GM23338 (cell line): ENCODE measurements around the gene FAF1. TPM values are rescaled to one million over a fixed set of nuclear protein-coding genes. Genes with fewer than 3 reads are reported as not detected.

ENCODE experiments used
- ATAC-seq: fragments of 200-7000 bp; cut with Tn5 transposase; 3 replicates; pipeline ENCODE4 v1.9.1; 2020
- DNase-seq: peaks from one replicate; pipeline ENCODE4 v3.0.0-alpha.2; 2015; ENCODE audit warnings: low spot score
- H2AFZ ChIP-seq: fragments of 200-600 bp; sonication (generic); 2 replicates; pipeline ENCODE4 v1.8.0; 2016; ENCODE audit warnings: antibody characterized with exemption, mild to moderate bottlenecking, moderate library complexity
- H3F3A ChIP-seq: fragments of 200-600 bp; sonication (generic); replicated peaks from 2 replicates; pipeline ENCODE4 v1.8.0; 2017; ENCODE audit warnings: antibody characterized with exemption, mixed run types, low read depth
- H3K27ac ChIP-seq: fragments of 200-600 bp; sonication (generic); 2 replicates; pipeline ENCODE4 v1.6.1; 2016; ENCODE audit warnings: low read depth
- H3K27me3 ChIP-seq: fragments of 200-600 bp; sonication (generic); 2 replicates; pipeline ENCODE4 v1.8.0; 2016; ENCODE audit warnings: mild to moderate bottlenecking, mixed run types, moderate library complexity; ENCODE audit not compliant: insufficient read depth
- H3K36me3 ChIP-seq: fragments of 200-600 bp; sonication (generic); 2 replicates; pipeline ENCODE4 v1.8.0; 2016; ENCODE audit warnings: mild to moderate bottlenecking; ENCODE audit not compliant: insufficient read depth
- H3K4me1 ChIP-seq: fragments of 200-600 bp; sonication (generic); 2 replicates; pipeline ENCODE4 v1.8.0; 2016; ENCODE audit warnings: mild to moderate bottlenecking, moderate library complexity; ENCODE audit not compliant: insufficient read depth
- H3K4me2 ChIP-seq: fragments of 200-600 bp; sonication (generic); 2 replicates; pipeline ENCODE4 v1.7.1; 2017; ENCODE audit warnings: mixed run types
- H3K4me3 ChIP-seq: fragments of 200-600 bp; sonication (generic); 2 replicates; pipeline ENCODE4 v1.6.1; 2016; ENCODE audit warnings: mixed run types
- H3K79me2 ChIP-seq: fragments of 200-600 bp; sonication (generic); replicated peaks from 2 replicates; pipeline ENCODE4 v1.8.0; 2017; ENCODE audit warnings: mild to moderate bottlenecking; ENCODE audit not compliant: insufficient read depth
- H3K9me2 ChIP-seq: fragments of 200-600 bp; sonication (generic); 2 replicates; pipeline ENCODE4 v1.8.0; 2017; ENCODE audit not compliant: insufficient read depth
- H4K20me1 ChIP-seq: fragments of 200-600 bp; sonication (generic); replicated peaks from 2 replicates; pipeline ENCODE4 v1.8.0; 2017; ENCODE audit warnings: mild to moderate bottlenecking; ENCODE audit not compliant: insufficient read depth
- H3K27ac Mint-ChIP-seq: 2 replicates; pipeline ENCODE4 v1.8.0; 2020; ENCODE audit warnings: inconsistent platforms, mild to moderate bottlenecking, moderate library complexity, mixed read lengths
- H3K27me3 Mint-ChIP-seq: 3 replicates; pipeline ENCODE4 v1.8.0; 2022; ENCODE audit warnings: low read depth, mild to moderate bottlenecking, moderate library complexity, mixed read lengths, inconsistent platforms; ENCODE audit not compliant: insufficient read depth, poor library complexity
- H3K36me3 Mint-ChIP-seq: 3 replicates; pipeline ENCODE4 v1.8.0; 2021; ENCODE audit warnings: low read depth, mild to moderate bottlenecking, inconsistent platforms, moderate library complexity, mixed read lengths
- H3K4me1 Mint-ChIP-seq: 3 replicates; pipeline ENCODE4 v1.8.0; 2020; ENCODE audit warnings: mild to moderate bottlenecking, inconsistent platforms, mixed read lengths
- H3K4me3 Mint-ChIP-seq: 3 replicates; pipeline ENCODE4 v1.8.0; 2021; ENCODE audit warnings: moderate library complexity, mild to moderate bottlenecking, inconsistent platforms, mixed read lengths
- H3K9me3 Mint-ChIP-seq: 3 replicates; pipeline ENCODE4 v1.8.0; 2020; ENCODE audit warnings: moderate library complexity, mild to moderate bottlenecking, inconsistent platforms, mixed read lengths
- CREB1 ChIP-seq: fragments of 250-450 bp; sonication (Bioruptor Pico); IDR thresholded peaks from 2 replicates; pipeline ENCODE4 v1.5.0; 2020; ENCODE audit warnings: low read depth, mild to moderate bottlenecking, moderate library complexity
- CTCF ChIP-seq, 2 experiments: fragments of 200-600 bp in 1 of 2; sonication (generic) in 1 of 2; conservative IDR thresholded peaks; 2 replicates each; pipeline versions ENCODE4 v1.5.1 to v1.6.1; 2016 to 2017; ENCODE audit warnings: antibody characterized with exemption in 2 of 2, low read depth in 2 of 2, mild to moderate bottlenecking in 2 of 2, moderate library complexity in 1 of 2
- EZH2 ChIP-seq: fragments of 200-600 bp; sonication (generic); IDR thresholded peaks from one replicate; pipeline ENCODE4 v1.8.0; 2017; ENCODE audit warnings: antibody characterized with exemption, mild to moderate bottlenecking, low read depth; ENCODE audit not compliant: unreplicated experiment
- EZH2phosphoT487 ChIP-seq: fragments of 200-600 bp; sonication (generic); IDR thresholded peaks from one replicate; pipeline ENCODE4 v1.8.1; 2018; ENCODE audit warnings: antibody characterized with exemption; ENCODE audit not compliant: unreplicated experiment
- JUNB ChIP-seq: IDR thresholded peaks from one replicate; pipeline ENCODE4 v1.6.1; 2016; ENCODE audit warnings: antibody characterized with exemption; ENCODE audit not compliant: unreplicated experiment
- NANOG ChIP-seq: IDR thresholded peaks from 2 replicates; pipeline ENCODE4 v1.6.1; 2016; ENCODE audit warnings: antibody characterized with exemption, borderline replicate concordance
- POLR2AphosphoS5 ChIP-seq: IDR thresholded peaks from 2 replicates; pipeline ENCODE4 v1.6.1; 2016; ENCODE audit warnings: antibody characterized with exemption, low read depth
- STAT1 ChIP-seq: IDR thresholded peaks from one replicate; pipeline ENCODE4 v1.6.1; 2016; ENCODE audit warnings: antibody characterized with exemption; ENCODE audit not compliant: unreplicated experiment
- ZNF114 ChIP-seq: fragments of 250-450 bp; sonication (Bioruptor Pico); IDR thresholded peaks from 2 replicates; pipeline ENCODE4 v1.5.0; 2020; ENCODE audit warnings: mild to moderate bottlenecking, moderate library complexity
- ZNF331 ChIP-seq: fragments of 250-450 bp; sonication (Bioruptor Pico); IDR thresholded peaks from 2 replicates; pipeline ENCODE4 v1.5.0; 2020; ENCODE audit warnings: low read depth, mild to moderate bottlenecking, moderate library complexity
- polyA plus RNA-seq: library from polyadenylated mRNA; unstranded; fragments of >200 nt; fragmentation: Nextera tagmentation; extraction: Ambion mirVana; gene quantifications from 2 replicates; pipeline ENCODE4 v1.2.1, GENCODE V29; 2016
- total RNA-seq: library from RNA; depleted of rRNA; stranded (reverse); fragments of >200 nt; shearing (Covaris generic); gene quantifications from 2 replicates; pipeline ENCODE4 v1.2.3, GENCODE V29; 2014
- TF ChIP-seq, protein P1 (sequence below): fragments of 250-450 bp; sonication (Bioruptor Pico); IDR thresholded peaks from 2 replicates; pipeline ENCODE4 v1.5.0; 2020; ENCODE audit warnings: mild to moderate bottlenecking, moderate library complexity
- TF ChIP-seq, protein P2 (sequence below): IDR thresholded peaks from one replicate; pipeline ENCODE4 v1.6.1; 2018; ENCODE audit warnings: antibody characterized with exemption; ENCODE audit not compliant: unreplicated experiment
- TF ChIP-seq, protein P3 (sequence below): IDR thresholded peaks from 2 replicates; pipeline ENCODE4 v1.6.1; 2016; ENCODE audit warnings: antibody characterized with exemption

Gene FAF1
- total and polyA plus RNA-seq, 2 experiments from 2014 or later: 24.1 to 53.2 TPM

DNA sequence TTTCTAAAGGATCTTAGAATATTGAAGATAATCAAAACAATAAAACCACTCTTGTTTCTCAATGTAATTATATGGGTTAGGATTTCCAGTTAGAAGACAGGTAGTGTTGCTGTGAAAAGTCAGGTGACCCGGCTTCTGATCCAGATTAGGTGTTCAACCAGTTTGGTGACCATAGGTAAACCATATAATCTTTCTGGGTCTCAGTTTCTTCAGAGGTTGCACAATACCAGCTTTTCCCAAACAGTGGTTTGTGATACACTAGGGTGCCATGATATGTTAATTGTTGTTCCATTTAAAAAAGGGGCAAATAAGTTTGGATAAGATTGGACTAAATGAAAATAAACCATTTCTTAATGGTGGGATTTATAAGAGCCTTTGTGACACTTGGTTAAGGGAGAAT lies 472.3 kb downstream of the FAF1 start:
- Histone ChIP-seq H3K27ac (no peak overlapping the region), H3K36me3 (no peaks in the 10 kb centered on the region), H3K79me2 (no peaks in the 10 kb centered on the region), H3F3A (no peaks in the 10 kb centered on the region), H4K20me1 (no peaks in the 10 kb centered on the region), H3K4me3 (no peak overlapping the region), H3K27me3 (no peaks in the 10 kb centered on the region), H2AFZ (no peak overlapping the region), H3K9me2 (no peaks in the 10 kb centered on the region), H3K4me1 (no peaks in the 10 kb centered on the region), H3K4me2 (no peak overlapping the region)
- no peak overlapping the region for H3K27ac Mint-ChIP-seq
- ATAC-seq (no peak), DNase-seq (no peak)
- TF ChIP-seq NANOG: no peak
- no peak for TF ChIP-seq JUNB
- TF ChIP-seq, protein P1, sequence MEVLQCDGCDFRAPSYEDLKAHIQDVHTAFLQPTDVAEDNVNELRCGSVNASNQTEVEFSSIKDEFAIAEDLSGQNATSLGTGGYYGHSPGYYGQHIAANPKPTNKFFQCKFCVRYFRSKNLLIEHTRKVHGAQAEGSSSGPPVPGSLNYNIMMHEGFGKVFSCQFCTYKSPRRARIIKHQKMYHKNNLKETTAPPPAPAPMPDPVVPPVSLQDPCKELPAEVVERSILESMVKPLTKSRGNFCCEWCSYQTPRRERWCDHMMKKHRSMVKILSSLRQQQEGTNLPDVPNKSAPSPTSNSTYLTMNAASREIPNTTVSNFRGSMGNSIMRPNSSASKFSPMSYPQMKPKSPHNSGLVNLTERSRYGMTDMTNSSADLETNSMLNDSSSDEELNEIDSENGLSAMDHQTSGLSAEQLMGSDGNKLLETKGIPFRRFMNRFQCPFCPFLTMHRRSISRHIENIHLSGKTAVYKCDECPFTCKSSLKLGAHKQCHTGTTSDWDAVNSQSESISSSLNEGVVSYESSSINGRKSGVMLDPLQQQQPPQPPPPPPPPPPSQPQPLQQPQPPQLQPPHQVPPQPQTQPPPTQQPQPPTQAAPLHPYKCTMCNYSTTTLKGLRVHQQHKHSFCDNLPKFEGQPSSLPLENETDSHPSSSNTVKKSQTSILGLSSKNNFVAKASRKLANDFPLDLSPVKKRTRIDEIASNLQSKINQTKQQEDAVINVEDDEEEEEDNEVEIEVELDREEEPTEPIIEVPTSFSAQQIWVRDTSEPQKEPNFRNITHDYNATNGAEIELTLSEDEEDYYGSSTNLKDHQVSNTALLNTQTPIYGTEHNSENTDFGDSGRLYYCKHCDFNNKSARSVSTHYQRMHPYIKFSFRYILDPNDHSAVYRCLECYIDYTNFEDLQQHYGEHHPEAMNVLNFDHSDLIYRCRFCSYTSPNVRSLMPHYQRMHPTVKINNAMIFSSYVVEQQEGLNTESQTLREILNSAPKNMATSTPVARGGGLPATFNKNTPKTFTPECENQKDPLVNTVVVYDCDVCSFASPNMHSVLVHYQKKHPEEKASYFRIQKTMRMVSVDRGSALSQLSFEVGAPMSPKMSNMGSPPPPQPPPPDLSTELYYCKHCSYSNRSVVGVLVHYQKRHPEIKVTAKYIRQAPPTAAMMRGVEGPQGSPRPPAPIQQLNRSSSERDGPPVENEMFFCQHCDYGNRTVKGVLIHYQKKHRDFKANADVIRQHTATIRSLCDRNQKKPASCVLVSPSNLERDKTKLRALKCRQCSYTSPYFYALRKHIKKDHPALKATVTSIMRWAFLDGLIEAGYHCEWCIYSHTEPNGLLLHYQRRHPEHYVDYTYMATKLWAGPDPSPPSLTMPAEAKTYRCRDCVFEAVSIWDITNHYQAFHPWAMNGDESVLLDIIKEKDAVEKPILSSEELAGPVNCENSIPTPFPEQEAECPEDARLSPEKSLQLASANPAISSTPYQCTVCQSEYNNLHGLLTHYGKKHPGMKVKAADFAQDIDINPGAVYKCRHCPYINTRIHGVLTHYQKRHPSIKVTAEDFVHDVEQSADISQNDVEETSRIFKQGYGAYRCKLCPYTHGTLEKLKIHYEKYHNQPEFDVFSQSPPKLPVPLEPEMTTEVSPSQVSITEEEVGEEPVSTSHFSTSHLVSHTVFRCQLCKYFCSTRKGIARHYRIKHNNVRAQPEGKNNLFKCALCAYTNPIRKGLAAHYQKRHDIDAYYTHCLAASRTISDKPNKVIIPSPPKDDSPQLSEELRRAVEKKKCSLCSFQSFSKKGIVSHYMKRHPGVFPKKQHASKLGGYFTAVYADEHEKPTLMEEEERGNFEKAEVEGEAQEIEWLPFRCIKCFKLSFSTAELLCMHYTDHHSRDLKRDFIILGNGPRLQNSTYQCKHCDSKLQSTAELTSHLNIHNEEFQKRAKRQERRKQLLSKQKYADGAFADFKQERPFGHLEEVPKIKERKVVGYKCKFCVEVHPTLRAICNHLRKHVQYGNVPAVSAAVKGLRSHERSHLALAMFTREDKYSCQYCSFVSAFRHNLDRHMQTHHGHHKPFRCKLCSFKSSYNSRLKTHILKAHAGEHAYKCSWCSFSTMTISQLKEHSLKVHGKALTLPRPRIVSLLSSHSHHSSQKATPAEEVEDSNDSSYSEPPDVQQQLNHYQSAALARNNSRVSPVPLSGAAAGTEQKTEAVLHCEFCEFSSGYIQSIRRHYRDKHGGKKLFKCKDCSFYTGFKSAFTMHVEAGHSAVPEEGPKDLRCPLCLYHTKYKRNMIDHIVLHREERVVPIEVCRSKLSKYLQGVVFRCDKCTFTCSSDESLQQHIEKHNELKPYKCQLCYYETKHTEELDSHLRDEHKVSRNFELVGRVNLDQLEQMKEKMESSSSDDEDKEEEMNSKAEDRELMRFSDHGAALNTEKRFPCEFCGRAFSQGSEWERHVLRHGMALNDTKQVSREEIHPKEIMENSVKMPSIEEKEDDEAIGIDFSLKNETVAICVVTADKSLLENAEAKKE: no peak
- TF ChIP-seq ZNF331 (CRISPR knock-in tag): no peak
- TF ChIP-seq, protein P2, sequence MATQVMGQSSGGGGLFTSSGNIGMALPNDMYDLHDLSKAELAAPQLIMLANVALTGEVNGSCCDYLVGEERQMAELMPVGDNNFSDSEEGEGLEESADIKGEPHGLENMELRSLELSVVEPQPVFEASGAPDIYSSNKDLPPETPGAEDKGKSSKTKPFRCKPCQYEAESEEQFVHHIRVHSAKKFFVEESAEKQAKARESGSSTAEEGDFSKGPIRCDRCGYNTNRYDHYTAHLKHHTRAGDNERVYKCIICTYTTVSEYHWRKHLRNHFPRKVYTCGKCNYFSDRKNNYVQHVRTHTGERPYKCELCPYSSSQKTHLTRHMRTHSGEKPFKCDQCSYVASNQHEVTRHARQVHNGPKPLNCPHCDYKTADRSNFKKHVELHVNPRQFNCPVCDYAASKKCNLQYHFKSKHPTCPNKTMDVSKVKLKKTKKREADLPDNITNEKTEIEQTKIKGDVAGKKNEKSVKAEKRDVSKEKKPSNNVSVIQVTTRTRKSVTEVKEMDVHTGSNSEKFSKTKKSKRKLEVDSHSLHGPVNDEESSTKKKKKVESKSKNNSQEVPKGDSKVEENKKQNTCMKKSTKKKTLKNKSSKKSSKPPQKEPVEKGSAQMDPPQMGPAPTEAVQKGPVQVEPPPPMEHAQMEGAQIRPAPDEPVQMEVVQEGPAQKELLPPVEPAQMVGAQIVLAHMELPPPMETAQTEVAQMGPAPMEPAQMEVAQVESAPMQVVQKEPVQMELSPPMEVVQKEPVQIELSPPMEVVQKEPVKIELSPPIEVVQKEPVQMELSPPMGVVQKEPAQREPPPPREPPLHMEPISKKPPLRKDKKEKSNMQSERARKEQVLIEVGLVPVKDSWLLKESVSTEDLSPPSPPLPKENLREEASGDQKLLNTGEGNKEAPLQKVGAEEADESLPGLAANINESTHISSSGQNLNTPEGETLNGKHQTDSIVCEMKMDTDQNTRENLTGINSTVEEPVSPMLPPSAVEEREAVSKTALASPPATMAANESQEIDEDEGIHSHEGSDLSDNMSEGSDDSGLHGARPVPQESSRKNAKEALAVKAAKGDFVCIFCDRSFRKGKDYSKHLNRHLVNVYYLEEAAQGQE: no peak
- TF ChIP-seq CTCF (conservative IDR thresholded peaks at IDR 0.05; ENCODE audit: low read depth in 2 of 2): no peak
- no peak for TF ChIP-seq STAT1
- TF ChIP-seq POLR2AphosphoS5: no peak
- no peak for TF ChIP-seq EZH2phosphoT487
- no peak for TF ChIP-seq ZNF114
- no peak for TF ChIP-seq EZH2
- TF ChIP-seq, protein P3, sequence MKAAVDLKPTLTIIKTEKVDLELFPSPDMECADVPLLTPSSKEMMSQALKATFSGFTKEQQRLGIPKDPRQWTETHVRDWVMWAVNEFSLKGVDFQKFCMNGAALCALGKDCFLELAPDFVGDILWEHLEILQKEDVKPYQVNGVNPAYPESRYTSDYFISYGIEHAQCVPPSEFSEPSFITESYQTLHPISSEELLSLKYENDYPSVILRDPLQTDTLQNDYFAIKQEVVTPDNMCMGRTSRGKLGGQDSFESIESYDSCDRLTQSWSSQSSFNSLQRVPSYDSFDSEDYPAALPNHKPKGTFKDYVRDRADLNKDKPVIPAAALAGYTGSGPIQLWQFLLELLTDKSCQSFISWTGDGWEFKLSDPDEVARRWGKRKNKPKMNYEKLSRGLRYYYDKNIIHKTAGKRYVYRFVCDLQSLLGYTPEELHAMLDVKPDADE: no peak
- no peak for TF ChIP-seq CREB1
- no peaks in the 10 kb centered on the region for H3K9me3 Mint-ChIP-seq
- no peaks in the 10 kb centered on the region for H3K27me3 Mint-ChIP-seq
- no peaks in the 10 kb centered on the region for H3K4me1 Mint-ChIP-seq
- H3K36me3 Mint-ChIP-seq: no peaks in the 10 kb centered on the region; the same call in 2 of the 3 replicates
- H3K4me3 Mint-ChIP-seq: no peak overlapping the region
